Measurements from ENCODE around the gene AGPAT2. TPM values are rescaled to one million over a fixed set of nuclear protein-coding genes. Genes with fewer than 3 reads are reported as not detected.

Gene AGPAT2
- total RNA-seq, 1 experiment from 2014 or later = 77.9 TPM

GRCh38 chr9:136678034-136678433 lies 9.2 kb downstream of the AGPAT2 start:
- ChIA-PET CTCF (no interaction called here), POLR2A (no interaction called here)
- H3K27me3 ChIP-seq (ENCODE audit: control insufficient read depth, insufficient read depth, low read length) = no peaks in the 10 kb centered on the region
- H3K36me3 ChIP-seq (ENCODE audit: control insufficient read depth, insufficient read depth, low read length) = no peaks in the 10 kb centered on the region
- peaks cover 9% of the 10 kb centered on the region for H3K4me1 ChIP-seq (ENCODE audit: control insufficient read depth, insufficient read depth, low read length)
- intact Hi-C loops (cut with micrococcal nuclease; ENCODE audit: unreplicated experiment) = no loop called here
- ATAC-seq (no peak), DNase-seq (ENCODE audit: low read depth, low spot score) (no peak)
- no peak overlapping the region for H3K27ac ChIP-seq (ENCODE audit: low read length)
- in situ Hi-C loops (cut with HindIII; ENCODE audit: low pct_unique_long_range_greater_than_20kb, low sequenced_read_pairs) = no loop called here
- no peak overlapping the region for H3K4me3 ChIP-seq (ENCODE audit: low read depth in 2 of 2, low read length in 2 of 2)
- TF ChIP-seq SIN3A (IDR thresholded peaks at IDR 0.05; ENCODE audit: borderline replicate concordance, insufficient read depth, low read depth, low read length) (no peak), TCF7L2 (IDR thresholded peaks at IDR 0.05; ENCODE audit: low read depth, low read length) (no peak), REST (IDR thresholded peaks at IDR 0.05; ENCODE audit: insufficient read depth in 1 of 2, low read depth in 2 of 2, low read length in 1 of 2) (no peak), POLR2AphosphoS5 (IDR thresholded peaks at IDR 0.05; ENCODE audit: low read depth, low read length) (no peak), CTCF (IDR thresholded peaks at IDR 0.05) (no peak)
- H3K9me3 ChIP-seq (ENCODE audit: control insufficient read depth, insufficient read depth, low read depth, low read length) = no peaks in the 10 kb centered on the region
- BruUV-seq (replicated peaks) = no TSS peak

GRCh38 chr9:136676920-136677686 lies 10.2 kb downstream of the AGPAT2 start:
- no peaks in the 10 kb centered on the region for H3K9me3 ChIP-seq (ENCODE audit: control insufficient read depth, insufficient read depth, low read depth, low read length)
- peaks cover 17% of the 10 kb centered on the region for H3K4me1 ChIP-seq (ENCODE audit: control insufficient read depth, insufficient read depth, low read length)
- no peak for TF ChIP-seq CTCF (IDR thresholded peaks at IDR 0.05)
- ChIA-PET POLR2A (no interaction called here), CTCF (interaction anchor here (1.0 kb wide), 1 partner anchor 13 kb away, joined by 3 read pairs; no protein-coding TSS in a partner anchor)
- DNase-seq (ENCODE audit: low read depth, low spot score) (no peak), ATAC-seq (no peak)
- H3K27ac ChIP-seq (ENCODE audit: low read length) = no peak overlapping the region
- in situ Hi-C loops (cut with HindIII; ENCODE audit: low pct_unique_long_range_greater_than_20kb, low sequenced_read_pairs) (no loop called here), intact Hi-C loops (cut with micrococcal nuclease; ENCODE audit: unreplicated experiment) (no loop called here)
- H3K4me3 ChIP-seq (ENCODE audit: low read depth in 2 of 2, low read length in 2 of 2) = no peak overlapping the region
- BruUV-seq (replicated peaks) = no TSS peak
- H3K36me3 ChIP-seq (ENCODE audit: control insufficient read depth, insufficient read depth, low read length) = no peaks in the 10 kb centered on the region
- H3K27me3 ChIP-seq (ENCODE audit: control insufficient read depth, insufficient read depth, low read length) = no peaks in the 10 kb centered on the region
